ENCODE data around the gene SDCBP2. TPM values are rescaled to one million over a fixed set of nuclear protein-coding genes. Genes with fewer than 3 reads are reported as not detected.
A peak's percentile ranks its signal among the peaks of the same experiment; 100 is the strongest.

Gene SDCBP2
- total RNA-seq, 2 donors from 2014 or later = 1.5 to 5.1 TPM

DNA sequence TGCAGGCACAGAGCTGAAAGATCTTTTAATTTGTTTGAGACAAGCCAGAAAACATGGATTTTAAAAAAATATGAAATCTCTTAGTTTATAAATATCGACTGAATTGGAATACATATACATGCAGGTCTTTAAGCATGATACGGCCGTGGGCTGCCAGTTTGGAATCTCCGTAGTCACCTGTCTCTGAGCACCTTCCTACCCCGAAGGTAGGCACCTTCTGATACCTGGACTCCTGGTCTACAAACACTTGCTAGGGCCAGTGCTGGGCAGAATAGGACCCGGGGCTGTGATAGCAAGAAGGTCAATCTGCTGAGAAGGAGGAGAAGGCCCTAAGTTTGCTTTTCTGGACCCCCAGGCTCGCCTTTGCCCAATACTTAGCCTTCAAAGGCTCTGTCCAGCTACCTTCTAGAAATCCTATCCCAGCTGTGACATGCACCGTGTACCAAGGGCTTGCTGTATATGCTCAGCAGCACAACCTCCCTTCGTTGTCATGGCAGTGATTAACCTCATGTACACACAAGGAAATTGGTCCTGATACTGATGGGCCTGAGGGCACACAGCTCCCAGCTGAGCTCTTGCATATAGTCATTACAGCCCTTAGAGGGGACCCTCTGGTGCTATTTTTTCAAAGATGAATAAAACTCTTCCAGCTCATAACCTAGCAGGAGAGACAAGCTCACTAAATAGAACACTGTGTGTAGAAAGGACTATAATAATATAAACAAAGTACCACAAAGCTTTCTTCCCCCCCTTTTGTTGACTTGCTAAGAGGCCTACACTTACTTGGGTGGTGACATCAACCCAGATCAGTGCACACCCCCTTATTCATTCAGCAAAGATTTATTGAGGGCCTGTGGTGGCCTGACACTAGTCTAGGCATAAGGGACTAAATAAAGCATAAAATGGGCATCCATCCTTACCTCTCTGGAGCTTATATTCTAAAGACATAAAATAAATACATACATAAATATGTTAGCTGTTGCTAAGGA lies 45.1 kb downstream of the SDCBP2 start:
- H3K36me3 ChIP-seq (ENCODE audit: control insufficient read depth, insufficient read depth, low read length) = no peaks in the 10 kb centered on the region
- H3K4me1 Mint-ChIP-seq = no peaks in the 10 kb centered on the region
- no peaks in the 10 kb centered on the region for H3K9me3 Mint-ChIP-seq
- H3K4me3 Mint-ChIP-seq = no peak overlapping the region
- no peak overlapping the region for H3K27ac Mint-ChIP-seq
- H3K27me3 ChIP-seq (ENCODE audit: control insufficient read depth, insufficient read depth, low read length, poor library complexity, severe bottlenecking) = no peaks in the 10 kb centered on the region
- H3K27me3 Mint-ChIP-seq (ENCODE audit: insufficient read depth) = no peaks in the 10 kb centered on the region
- H3K9me3 ChIP-seq (ENCODE audit: control insufficient read depth, low read length) = no peaks in the 10 kb centered on the region
- H3K9ac ChIP-seq (ENCODE audit: extremely low read depth, low read length, poor library complexity, severe bottlenecking) = no peak overlapping the region
- H3K27ac ChIP-seq (ENCODE audit: low read depth, low read length) = no peak overlapping the region
- H3K4me1 ChIP-seq (ENCODE audit: control insufficient read depth, insufficient read depth, low read length) = peaks cover 3% of the 10 kb centered on the region
- no peak overlapping the region for H3K4me3 ChIP-seq (ENCODE audit: low read length)
- 93 to 94% methylated on average over 9 of the region's 9 CpGs for WGBS, 2 experiments (ENCODE audit: insufficient coverage in 1 of 2, insufficient read length in 1 of 2)
- TF ChIP-seq, protein P1, sequence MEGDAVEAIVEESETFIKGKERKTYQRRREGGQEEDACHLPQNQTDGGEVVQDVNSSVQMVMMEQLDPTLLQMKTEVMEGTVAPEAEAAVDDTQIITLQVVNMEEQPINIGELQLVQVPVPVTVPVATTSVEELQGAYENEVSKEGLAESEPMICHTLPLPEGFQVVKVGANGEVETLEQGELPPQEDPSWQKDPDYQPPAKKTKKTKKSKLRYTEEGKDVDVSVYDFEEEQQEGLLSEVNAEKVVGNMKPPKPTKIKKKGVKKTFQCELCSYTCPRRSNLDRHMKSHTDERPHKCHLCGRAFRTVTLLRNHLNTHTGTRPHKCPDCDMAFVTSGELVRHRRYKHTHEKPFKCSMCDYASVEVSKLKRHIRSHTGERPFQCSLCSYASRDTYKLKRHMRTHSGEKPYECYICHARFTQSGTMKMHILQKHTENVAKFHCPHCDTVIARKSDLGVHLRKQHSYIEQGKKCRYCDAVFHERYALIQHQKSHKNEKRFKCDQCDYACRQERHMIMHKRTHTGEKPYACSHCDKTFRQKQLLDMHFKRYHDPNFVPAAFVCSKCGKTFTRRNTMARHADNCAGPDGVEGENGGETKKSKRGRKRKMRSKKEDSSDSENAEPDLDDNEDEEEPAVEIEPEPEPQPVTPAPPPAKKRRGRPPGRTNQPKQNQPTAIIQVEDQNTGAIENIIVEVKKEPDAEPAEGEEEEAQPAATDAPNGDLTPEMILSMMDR (conservative IDR thresholded peaks at IDR 0.05) = no peak
- peak; percentile 17 for DNase-seq
- no peaks in the 10 kb centered on the region for H3K36me3 Mint-ChIP-seq (ENCODE audit: low read depth)

DNA sequence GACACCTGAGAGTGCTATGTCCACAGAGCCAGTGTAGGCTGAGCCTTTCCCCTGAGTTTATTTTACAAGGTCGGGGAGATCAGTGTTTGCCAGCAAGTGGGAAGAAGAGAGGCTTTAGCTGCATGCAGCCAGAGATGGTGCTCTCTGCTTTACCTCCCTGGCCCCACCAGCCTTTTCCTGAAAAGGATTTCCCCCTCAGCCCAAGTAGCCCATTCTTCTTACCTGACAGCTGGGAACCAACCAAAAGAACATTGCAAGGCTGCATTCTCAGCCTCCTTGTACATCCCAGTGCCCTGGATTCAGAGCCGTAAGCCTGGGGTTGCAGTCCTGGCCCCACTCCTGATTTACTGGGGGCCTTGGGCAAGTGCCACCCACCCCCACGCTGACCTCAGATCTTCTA lies 46.0 kb downstream of the SDCBP2 start:
- TF ChIP-seq, protein P1 (conservative IDR thresholded peaks at IDR 0.05) = no peak
- Mint-ChIP-seq H3K4me3 (no peak overlapping the region), H3K9me3 (no peaks in the 10 kb centered on the region), H3K27ac (no peak overlapping the region), H3K36me3 (ENCODE audit: low read depth) (no peaks in the 10 kb centered on the region), H3K27me3 (ENCODE audit: insufficient read depth) (no peaks in the 10 kb centered on the region), H3K4me1 (no peaks in the 10 kb centered on the region)
- peak; percentile 28 for DNase-seq
- no peak overlapping the region for H3K27ac ChIP-seq (ENCODE audit: low read depth, low read length)
- H3K9me3 ChIP-seq (ENCODE audit: control insufficient read depth, low read length) = no peaks in the 10 kb centered on the region
- H3K4me1 ChIP-seq (ENCODE audit: control insufficient read depth, insufficient read depth, low read length) = peaks cover 3% of the 10 kb centered on the region
- WGBS, 2 experiments (ENCODE audit: insufficient coverage in 1 of 2, insufficient read length in 1 of 2) = 50 to 78% methylated on average over 1 to 3 of the region's 3 CpGs
- no peaks in the 10 kb centered on the region for H3K36me3 ChIP-seq (ENCODE audit: control insufficient read depth, insufficient read depth, low read length)
- H3K9ac ChIP-seq (ENCODE audit: extremely low read depth, low read length, poor library complexity, severe bottlenecking) = no peak overlapping the region
- H3K27me3 ChIP-seq (ENCODE audit: control insufficient read depth, insufficient read depth, low read length, poor library complexity, severe bottlenecking) = no peaks in the 10 kb centered on the region
- H3K4me3 ChIP-seq (ENCODE audit: low read length) = no peak overlapping the region

DNA sequence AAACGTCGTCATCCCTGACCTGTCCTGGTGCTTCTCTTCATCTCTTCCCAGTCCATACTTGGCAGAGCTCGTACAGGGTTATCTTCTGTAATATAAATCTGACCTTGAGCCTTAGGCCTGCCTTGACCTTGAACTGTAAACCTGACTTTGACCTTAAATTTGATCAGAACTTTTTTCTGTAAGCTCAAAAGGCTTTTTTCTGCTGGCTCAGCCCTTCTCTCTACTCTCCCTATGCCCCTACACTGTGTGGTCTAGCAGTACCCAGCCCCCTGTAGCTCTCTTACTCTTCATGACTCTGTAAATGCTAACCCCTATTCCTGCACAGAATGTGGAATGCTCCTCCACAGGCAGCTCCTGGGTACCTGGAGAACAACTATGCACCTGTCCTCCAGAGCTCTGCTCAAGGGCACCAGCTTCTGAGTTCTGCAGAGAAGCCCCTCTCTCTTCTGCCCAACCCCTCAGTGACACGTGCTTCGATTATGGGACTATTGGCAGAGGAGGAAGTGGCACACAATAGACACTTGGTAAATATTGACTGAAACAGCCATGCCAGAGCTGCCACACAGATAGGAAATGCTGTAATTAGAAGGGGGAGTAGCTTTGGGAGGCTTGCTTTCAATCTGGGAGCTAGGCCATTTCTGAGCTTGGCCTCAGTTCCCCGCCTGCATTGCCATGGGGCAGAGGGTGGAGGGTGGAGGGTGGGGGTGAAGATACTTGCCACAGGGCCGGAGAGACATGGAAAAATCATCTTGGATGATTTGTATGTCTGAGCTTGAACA lies 47.5 kb downstream of the SDCBP2 start:
- no peaks in the 10 kb centered on the region for H3K9me3 Mint-ChIP-seq
- no peak overlapping the region for H3K9ac ChIP-seq (ENCODE audit: extremely low read depth, low read length, poor library complexity, severe bottlenecking)
- no peaks in the 10 kb centered on the region for H3K4me1 Mint-ChIP-seq
- H3K4me3 Mint-ChIP-seq = no peak overlapping the region
- H3K27me3 ChIP-seq (ENCODE audit: control insufficient read depth, insufficient read depth, low read length, poor library complexity, severe bottlenecking) = no peaks in the 10 kb centered on the region
- 81 to 83% methylated on average over 4 to 7 of the region's 7 CpGs for WGBS, 2 experiments (ENCODE audit: insufficient coverage in 1 of 2, insufficient read length in 1 of 2)
- no peak overlapping the region for H3K27ac ChIP-seq (ENCODE audit: low read depth, low read length)
- H3K4me3 ChIP-seq (ENCODE audit: low read length) = no peak overlapping the region
- no peaks in the 10 kb centered on the region for H3K27me3 Mint-ChIP-seq (ENCODE audit: insufficient read depth)
- peak; percentile 15 for DNase-seq
- H3K9me3 ChIP-seq (ENCODE audit: control insufficient read depth, low read length) = no peaks in the 10 kb centered on the region
- no peak overlapping the region for H3K27ac Mint-ChIP-seq
- peaks cover 2% of the 10 kb centered on the region for H3K4me1 ChIP-seq (ENCODE audit: control insufficient read depth, insufficient read depth, low read length)
- TF ChIP-seq, protein P1 (conservative IDR thresholded peaks at IDR 0.05) = no peak
- no peaks in the 10 kb centered on the region for H3K36me3 Mint-ChIP-seq (ENCODE audit: low read depth)
- H3K36me3 ChIP-seq (ENCODE audit: control insufficient read depth, insufficient read depth, low read length) = no peaks in the 10 kb centered on the region
